Liver (tissue), 3 donors: Measurements from ENCODE around the gene VAMP7.

Experiments used
- FOXA1 ChIP-seq: IDR thresholded peaks from 2 replicates; pipeline ENCODE4 v1.6.1; 2016; ENCODE audit warnings: antibody characterized with exemption
- HNF4A ChIP-seq, 2 donors: conservative IDR thresholded peaks; 2 replicates each; pipeline ENCODE4 v1.6.1; 2016; ENCODE audit warnings: antibody characterized with exemption in 2 of 2, mild to moderate bottlenecking in 2 of 2
- JUND ChIP-seq, 2 donors: IDR thresholded peaks; 2 replicates each; pipeline ENCODE4 v1.6.1; 2016; ENCODE audit warnings: antibody characterized with exemption in 2 of 2
- MAX ChIP-seq: IDR thresholded peaks from 2 replicates; pipeline ENCODE4 v1.6.1; 2016; ENCODE audit warnings: antibody characterized with exemption
- NR2F2 ChIP-seq: IDR thresholded peaks from 2 replicates; pipeline ENCODE4 v1.6.1; 2016; ENCODE audit warnings: antibody characterized with exemption
- RAD21 ChIP-seq, 2 donors: IDR thresholded peaks; 2 replicates each; pipeline ENCODE4 v1.6.1; 2016; ENCODE audit warnings: antibody characterized with exemption in 2 of 2, mild to moderate bottlenecking in 2 of 2
- SP1 ChIP-seq: IDR thresholded peaks from 2 replicates; pipeline ENCODE4 v1.6.1; 2018; ENCODE audit warnings: antibody characterized with exemption, mild to moderate bottlenecking
- TAF1 ChIP-seq: conservative IDR thresholded peaks from 2 replicates; pipeline ENCODE4 v1.6.1; 2016; ENCODE audit warnings: antibody characterized with exemption, mild to moderate bottlenecking
- YY1 ChIP-seq: IDR thresholded peaks from 2 replicates; pipeline ENCODE4 v1.6.1; 2016; ENCODE audit warnings: antibody characterized with exemption, mild to moderate bottlenecking
- ZBTB33 ChIP-seq: IDR thresholded peaks from 2 replicates; pipeline ENCODE4 v1.6.1; 2016; ENCODE audit warnings: antibody characterized with exemption
- TF ChIP-seq, protein P1 (sequence below): IDR thresholded peaks from 2 replicates; pipeline ENCODE4 v1.6.1; 2016; ENCODE audit warnings: antibody characterized with exemption
- TF ChIP-seq, protein P2 (sequence below): fragments of 150-350 bp; IDR thresholded peaks from 2 replicates; pipeline ENCODE4 v1.5.1; 2017; ENCODE audit warnings: improper control_type of control experiment, low read depth, low read length; ENCODE audit not compliant: missing input control
- TF ChIP-seq, protein P3 (sequence below): IDR thresholded peaks from 2 replicates; pipeline ENCODE4 v1.6.1; 2016; ENCODE audit warnings: antibody characterized with exemption, mild to moderate bottlenecking
- donor health status: healthy.
- donor health status: healthy.

DNA sequence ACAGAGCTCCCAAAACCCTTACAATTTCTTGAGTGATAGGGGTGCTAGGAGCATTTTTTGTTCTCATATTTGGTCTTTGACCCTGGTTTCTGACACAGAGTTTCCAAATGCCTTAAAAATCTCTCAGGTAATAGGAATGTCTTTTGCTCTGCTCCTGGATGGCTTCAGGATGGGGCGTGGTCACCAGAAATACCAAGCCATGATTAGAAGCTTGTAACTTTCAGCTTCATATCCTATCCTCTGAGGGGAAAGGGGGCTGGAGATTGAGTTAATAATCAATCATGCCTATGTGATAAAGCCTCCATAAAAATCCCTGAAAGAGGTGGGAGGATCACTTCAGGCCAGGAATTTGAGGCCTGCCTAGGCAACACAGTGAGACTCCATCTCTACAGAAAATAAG is 81.8 kb downstream of the VAMP7 start:
- TF ChIP-seq JUND (IDR thresholded peaks at IDR 0.05) = no peak
- TF ChIP-seq YY1 = no peak
- TF ChIP-seq, protein P1, sequence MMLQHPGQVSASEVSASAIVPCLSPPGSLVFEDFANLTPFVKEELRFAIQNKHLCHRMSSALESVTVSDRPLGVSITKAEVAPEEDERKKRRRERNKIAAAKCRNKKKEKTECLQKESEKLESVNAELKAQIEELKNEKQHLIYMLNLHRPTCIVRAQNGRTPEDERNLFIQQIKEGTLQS = no peak
- TF ChIP-seq, protein P2, sequence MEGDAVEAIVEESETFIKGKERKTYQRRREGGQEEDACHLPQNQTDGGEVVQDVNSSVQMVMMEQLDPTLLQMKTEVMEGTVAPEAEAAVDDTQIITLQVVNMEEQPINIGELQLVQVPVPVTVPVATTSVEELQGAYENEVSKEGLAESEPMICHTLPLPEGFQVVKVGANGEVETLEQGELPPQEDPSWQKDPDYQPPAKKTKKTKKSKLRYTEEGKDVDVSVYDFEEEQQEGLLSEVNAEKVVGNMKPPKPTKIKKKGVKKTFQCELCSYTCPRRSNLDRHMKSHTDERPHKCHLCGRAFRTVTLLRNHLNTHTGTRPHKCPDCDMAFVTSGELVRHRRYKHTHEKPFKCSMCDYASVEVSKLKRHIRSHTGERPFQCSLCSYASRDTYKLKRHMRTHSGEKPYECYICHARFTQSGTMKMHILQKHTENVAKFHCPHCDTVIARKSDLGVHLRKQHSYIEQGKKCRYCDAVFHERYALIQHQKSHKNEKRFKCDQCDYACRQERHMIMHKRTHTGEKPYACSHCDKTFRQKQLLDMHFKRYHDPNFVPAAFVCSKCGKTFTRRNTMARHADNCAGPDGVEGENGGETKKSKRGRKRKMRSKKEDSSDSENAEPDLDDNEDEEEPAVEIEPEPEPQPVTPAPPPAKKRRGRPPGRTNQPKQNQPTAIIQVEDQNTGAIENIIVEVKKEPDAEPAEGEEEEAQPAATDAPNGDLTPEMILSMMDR = no peak
- TF ChIP-seq MAX = no peak
- TF ChIP-seq TAF1 = no peak
- no peak for TF ChIP-seq RAD21 (IDR thresholded peaks at IDR 0.05)
- no peak for TF ChIP-seq SP1
- no peak for TF ChIP-seq NR2F2
- TF ChIP-seq FOXA1 = no peak
- TF ChIP-seq, protein P3, sequence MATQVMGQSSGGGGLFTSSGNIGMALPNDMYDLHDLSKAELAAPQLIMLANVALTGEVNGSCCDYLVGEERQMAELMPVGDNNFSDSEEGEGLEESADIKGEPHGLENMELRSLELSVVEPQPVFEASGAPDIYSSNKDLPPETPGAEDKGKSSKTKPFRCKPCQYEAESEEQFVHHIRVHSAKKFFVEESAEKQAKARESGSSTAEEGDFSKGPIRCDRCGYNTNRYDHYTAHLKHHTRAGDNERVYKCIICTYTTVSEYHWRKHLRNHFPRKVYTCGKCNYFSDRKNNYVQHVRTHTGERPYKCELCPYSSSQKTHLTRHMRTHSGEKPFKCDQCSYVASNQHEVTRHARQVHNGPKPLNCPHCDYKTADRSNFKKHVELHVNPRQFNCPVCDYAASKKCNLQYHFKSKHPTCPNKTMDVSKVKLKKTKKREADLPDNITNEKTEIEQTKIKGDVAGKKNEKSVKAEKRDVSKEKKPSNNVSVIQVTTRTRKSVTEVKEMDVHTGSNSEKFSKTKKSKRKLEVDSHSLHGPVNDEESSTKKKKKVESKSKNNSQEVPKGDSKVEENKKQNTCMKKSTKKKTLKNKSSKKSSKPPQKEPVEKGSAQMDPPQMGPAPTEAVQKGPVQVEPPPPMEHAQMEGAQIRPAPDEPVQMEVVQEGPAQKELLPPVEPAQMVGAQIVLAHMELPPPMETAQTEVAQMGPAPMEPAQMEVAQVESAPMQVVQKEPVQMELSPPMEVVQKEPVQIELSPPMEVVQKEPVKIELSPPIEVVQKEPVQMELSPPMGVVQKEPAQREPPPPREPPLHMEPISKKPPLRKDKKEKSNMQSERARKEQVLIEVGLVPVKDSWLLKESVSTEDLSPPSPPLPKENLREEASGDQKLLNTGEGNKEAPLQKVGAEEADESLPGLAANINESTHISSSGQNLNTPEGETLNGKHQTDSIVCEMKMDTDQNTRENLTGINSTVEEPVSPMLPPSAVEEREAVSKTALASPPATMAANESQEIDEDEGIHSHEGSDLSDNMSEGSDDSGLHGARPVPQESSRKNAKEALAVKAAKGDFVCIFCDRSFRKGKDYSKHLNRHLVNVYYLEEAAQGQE = no peak
- TF ChIP-seq ZBTB33 = no peak
- no peak for TF ChIP-seq HNF4A (conservative IDR thresholded peaks at IDR 0.05)
